ENCODE results near the gene ADCK2.

ADCK2 gene

GRCh38 chr7:140645166-140645900 is 27.4 kb upstream of the ADCK2 start:
- no peak overlapping the region for H3K9ac ChIP-seq (ENCODE audit: low read depth, low read length, poor library complexity, severe bottlenecking)
- no peaks in the 10 kb centered on the region for H3K79me2 ChIP-seq (ENCODE audit: insufficient read depth, low read length)
- H3K27me3 ChIP-seq (ENCODE audit: insufficient read depth, low read length, poor library complexity, severe bottlenecking), result no peaks in the 10 kb centered on the region
- no peaks in the 10 kb centered on the region for H3K9me3 ChIP-seq (ENCODE audit: insufficient read depth, low read depth, low read length)
- TF ChIP-seq CTCF (conservative IDR thresholded peaks at IDR 0.05; ENCODE audit: low read length), result peak; percentile 59
- TF ChIP-seq EZH2phosphoT487 (IDR thresholded peaks at IDR 0.05; ENCODE audit: borderline replicate concordance), result no peak
- no peak overlapping the region for H3K4me2 ChIP-seq (ENCODE audit: low read depth, low read length, poor library complexity, severe bottlenecking)
- no peak overlapping the region for H3K4me3 ChIP-seq (ENCODE audit: low read length, poor library complexity, severe bottlenecking)
- no peak overlapping the region for H2AFZ ChIP-seq (ENCODE audit: low read length)
- no peaks in the 10 kb centered on the region for H4K20me1 ChIP-seq (ENCODE audit: insufficient read depth, low read length, poor library complexity, severe bottlenecking)
- H3K9me2 ChIP-seq (replicated peaks; ENCODE audit: low read depth, low read length), result no peaks in the 10 kb centered on the region
- no peaks in the 10 kb centered on the region for H3K4me1 ChIP-seq (ENCODE audit: insufficient read depth, low read length, poor library complexity, severe bottlenecking)
- no peaks in the 10 kb centered on the region for H3K36me3 ChIP-seq (ENCODE audit: insufficient read depth, low read length)
- no peaks in the 10 kb centered on the region for H3F3A ChIP-seq (ENCODE audit: low read depth)

- Histone ChIP-seq H3K36me3 (ENCODE audit: insufficient read depth, low read length) (no peaks in the 10 kb centered on the region), H2AFZ (ENCODE audit: low read length) (peak overlapping the region; percentile 67), H3K4me3 (ENCODE audit: low read length, poor library complexity, severe bottlenecking) (no peak overlapping the region), H3K4me2 (ENCODE audit: low read depth, low read length, poor library complexity, severe bottlenecking) (no peak overlapping the region), H4K20me1 (ENCODE audit: insufficient read depth, low read length, poor library complexity, severe bottlenecking) (no peaks in the 10 kb centered on the region), H3K9me3 (ENCODE audit: insufficient read depth, low read depth, low read length) (no peaks in the 10 kb centered on the region), H3K27me3 (ENCODE audit: insufficient read depth, low read length, poor library complexity, severe bottlenecking) (no peaks in the 10 kb centered on the region), H3F3A (ENCODE audit: low read depth) (no peaks in the 10 kb centered on the region), H3K9me2 (replicated peaks; ENCODE audit: low read depth, low read length) (no peaks in the 10 kb centered on the region), H3K4me1 (ENCODE audit: insufficient read depth, low read length, poor library complexity, severe bottlenecking) (no peaks in the 10 kb centered on the region), H3K79me2 (ENCODE audit: insufficient read depth, low read length) (no peaks in the 10 kb centered on the region), H3K9ac (ENCODE audit: low read depth, low read length, poor library complexity, severe bottlenecking) (no peak overlapping the region)
- TF ChIP-seq CTCF (conservative IDR thresholded peaks at IDR 0.05; ENCODE audit: low read length) (peak; percentile 74), EZH2phosphoT487 (IDR thresholded peaks at IDR 0.05; ENCODE audit: borderline replicate concordance) (no peak)
Measured at GRCh38 chr7:140646931-140647647, 25.7 kb upstream of the ADCK2 start.

GRCh38 chr7:140649556-140650205 is 23.1 kb upstream of the ADCK2 start:
- no peaks in the 10 kb centered on the region for H3K9me3 ChIP-seq (ENCODE audit: insufficient read depth, low read depth, low read length)
- TF ChIP-seq CTCF (conservative IDR thresholded peaks at IDR 0.05; ENCODE audit: low read length), result no peak
- TF ChIP-seq EZH2phosphoT487 (IDR thresholded peaks at IDR 0.05; ENCODE audit: borderline replicate concordance), result no peak
- no peaks in the 10 kb centered on the region for H3K9me2 ChIP-seq (replicated peaks; ENCODE audit: low read depth, low read length)
- no peaks in the 10 kb centered on the region for H4K20me1 ChIP-seq (ENCODE audit: insufficient read depth, low read length, poor library complexity, severe bottlenecking)
- H3K4me1 ChIP-seq (ENCODE audit: insufficient read depth, low read length, poor library complexity, severe bottlenecking), result no peaks in the 10 kb centered on the region
- H3K9ac ChIP-seq (ENCODE audit: low read depth, low read length, poor library complexity, severe bottlenecking), result no peak overlapping the region
- H2AFZ ChIP-seq (ENCODE audit: low read length), result no peak overlapping the region
- H3F3A ChIP-seq (ENCODE audit: low read depth), result no peaks in the 10 kb centered on the region
- no peak overlapping the region for H3K4me2 ChIP-seq (ENCODE audit: low read depth, low read length, poor library complexity, severe bottlenecking)
- no peak overlapping the region for H3K4me3 ChIP-seq (ENCODE audit: low read length, poor library complexity, severe bottlenecking)
- H3K36me3 ChIP-seq (ENCODE audit: insufficient read depth, low read length), result no peaks in the 10 kb centered on the region
- no peaks in the 10 kb centered on the region for H3K27me3 ChIP-seq (ENCODE audit: insufficient read depth, low read length, poor library complexity, severe bottlenecking)
- H3K79me2 ChIP-seq (ENCODE audit: insufficient read depth, low read length), result no peaks in the 10 kb centered on the region

Data from Loucy (cell line).